ENCODE measurements around the gene CEP120.

CEP120 gene

DNA sequence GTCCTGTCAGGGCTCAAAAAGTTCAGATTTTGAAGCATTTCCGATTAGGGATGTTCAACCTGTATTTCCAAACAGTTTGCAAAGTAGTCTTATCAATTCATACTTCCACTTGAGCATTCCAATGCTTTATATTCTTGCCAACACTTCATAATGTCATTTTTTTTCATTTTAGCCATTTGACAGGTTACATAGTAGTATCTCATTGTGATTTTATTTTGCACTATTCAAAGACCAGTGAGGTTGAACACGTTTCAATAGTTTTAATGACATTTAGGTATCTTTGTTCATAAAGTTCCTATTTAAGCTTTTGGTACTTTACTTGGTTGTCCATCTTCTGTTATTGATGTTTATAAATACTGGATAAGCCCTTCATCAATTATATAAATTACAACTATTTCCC lies 71.4 kb downstream of the CEP120 start:
- H3K9me3 ChIP-seq (ENCODE audit: control insufficient read depth, insufficient read depth, low read length) = no peaks in the 10 kb centered on the region
- H3K27ac ChIP-seq (ENCODE audit: low read depth, low read length) = no peak overlapping the region
- peaks cover 7% of the 10 kb centered on the region for H3K4me1 ChIP-seq (ENCODE audit: control insufficient read depth, low read length)
- H3K9me2 ChIP-seq (replicated peaks; ENCODE audit: control insufficient read depth, low read length) = no peaks in the 10 kb centered on the region
- H3K4me3 ChIP-seq (ENCODE audit: low read length) = no peak overlapping the region
- no peak overlapping the region for H3K4me2 ChIP-seq (ENCODE audit: low read length)
- H3K36me3 ChIP-seq (ENCODE audit: control insufficient read depth, low read length) = peaks cover 18% of the 10 kb centered on the region
- no peaks in the 10 kb centered on the region for H3K27me3 ChIP-seq (ENCODE audit: control insufficient read depth, low read length)
- no peaks in the 10 kb centered on the region for H3F3A ChIP-seq (ENCODE audit: control insufficient read depth, insufficient read depth)
- no peaks in the 10 kb centered on the region for H4K20me1 ChIP-seq (ENCODE audit: control insufficient read depth, insufficient read depth, low read depth, low read length)
- no peak for TF ChIP-seq EZH2phosphoT487 (IDR thresholded peaks at IDR 0.05; ENCODE audit: borderline replicate concordance, low read length)
- TF ChIP-seq, protein P1, sequence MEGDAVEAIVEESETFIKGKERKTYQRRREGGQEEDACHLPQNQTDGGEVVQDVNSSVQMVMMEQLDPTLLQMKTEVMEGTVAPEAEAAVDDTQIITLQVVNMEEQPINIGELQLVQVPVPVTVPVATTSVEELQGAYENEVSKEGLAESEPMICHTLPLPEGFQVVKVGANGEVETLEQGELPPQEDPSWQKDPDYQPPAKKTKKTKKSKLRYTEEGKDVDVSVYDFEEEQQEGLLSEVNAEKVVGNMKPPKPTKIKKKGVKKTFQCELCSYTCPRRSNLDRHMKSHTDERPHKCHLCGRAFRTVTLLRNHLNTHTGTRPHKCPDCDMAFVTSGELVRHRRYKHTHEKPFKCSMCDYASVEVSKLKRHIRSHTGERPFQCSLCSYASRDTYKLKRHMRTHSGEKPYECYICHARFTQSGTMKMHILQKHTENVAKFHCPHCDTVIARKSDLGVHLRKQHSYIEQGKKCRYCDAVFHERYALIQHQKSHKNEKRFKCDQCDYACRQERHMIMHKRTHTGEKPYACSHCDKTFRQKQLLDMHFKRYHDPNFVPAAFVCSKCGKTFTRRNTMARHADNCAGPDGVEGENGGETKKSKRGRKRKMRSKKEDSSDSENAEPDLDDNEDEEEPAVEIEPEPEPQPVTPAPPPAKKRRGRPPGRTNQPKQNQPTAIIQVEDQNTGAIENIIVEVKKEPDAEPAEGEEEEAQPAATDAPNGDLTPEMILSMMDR (IDR thresholded peaks at IDR 0.05; ENCODE audit: low read depth, low read length, poor library complexity, severe bottlenecking) = no peak
- no peaks in the 10 kb centered on the region for H3K79me2 ChIP-seq (ENCODE audit: control insufficient read depth, low read length)

GRCh38 chr5:123351240-123351639 lies 72.0 kb downstream of the CEP120 start:
- peaks cover 24% of the 10 kb centered on the region for H3K36me3 ChIP-seq (ENCODE audit: control insufficient read depth, low read length)
- H3K79me2 ChIP-seq (ENCODE audit: control insufficient read depth, low read length) = no peaks in the 10 kb centered on the region
- no peak overlapping the region for H3K4me3 ChIP-seq (ENCODE audit: low read length)
- H3K27ac ChIP-seq (ENCODE audit: low read depth, low read length) = no peak overlapping the region
- peaks cover 7% of the 10 kb centered on the region for H3K4me1 ChIP-seq (ENCODE audit: control insufficient read depth, low read length)
- no peak overlapping the region for H3K4me2 ChIP-seq (ENCODE audit: low read length)
- no peaks in the 10 kb centered on the region for H4K20me1 ChIP-seq (ENCODE audit: control insufficient read depth, insufficient read depth, low read depth, low read length)
- no peaks in the 10 kb centered on the region for H3K9me2 ChIP-seq (replicated peaks; ENCODE audit: control insufficient read depth, low read length)
- TF ChIP-seq EZH2phosphoT487 (IDR thresholded peaks at IDR 0.05; ENCODE audit: borderline replicate concordance, low read length) = no peak
- TF ChIP-seq, protein P1 (IDR thresholded peaks at IDR 0.05; ENCODE audit: low read depth, low read length, poor library complexity, severe bottlenecking) = no peak
- no peaks in the 10 kb centered on the region for H3F3A ChIP-seq (ENCODE audit: control insufficient read depth, insufficient read depth)
- no peaks in the 10 kb centered on the region for H3K9me3 ChIP-seq (ENCODE audit: control insufficient read depth, insufficient read depth, low read length)
- H3K27me3 ChIP-seq (ENCODE audit: control insufficient read depth, low read length) = no peaks in the 10 kb centered on the region

DNA sequence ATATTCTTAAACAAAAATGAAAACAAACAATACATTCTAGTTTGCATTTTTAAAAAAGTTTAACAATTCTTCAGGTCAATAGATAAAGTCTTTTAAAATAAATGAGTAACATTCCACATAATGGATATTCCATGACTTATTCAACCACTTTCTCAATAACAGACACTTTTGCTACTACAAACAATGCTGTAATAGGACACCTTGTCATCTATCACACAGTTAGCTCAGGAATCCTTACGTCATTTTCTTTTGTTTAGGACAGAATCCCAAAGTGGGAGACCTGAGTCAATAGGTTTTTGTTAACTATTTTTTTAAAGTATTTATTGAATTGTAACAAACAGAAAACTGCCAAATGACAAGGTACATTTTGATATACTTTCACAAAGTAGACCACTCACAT lies 72.5 kb downstream of the CEP120 start:
- no peaks in the 10 kb centered on the region for H3K9me2 ChIP-seq (replicated peaks; ENCODE audit: control insufficient read depth, low read length)
- no peaks in the 10 kb centered on the region for H3K9me3 ChIP-seq (ENCODE audit: control insufficient read depth, insufficient read depth, low read length)
- H3K4me3 ChIP-seq (ENCODE audit: low read length) = no peak overlapping the region
- no peak overlapping the region for H3K27ac ChIP-seq (ENCODE audit: low read depth, low read length)
- TF ChIP-seq EZH2phosphoT487 (IDR thresholded peaks at IDR 0.05; ENCODE audit: borderline replicate concordance, low read length) = no peak
- TF ChIP-seq, protein P1 (IDR thresholded peaks at IDR 0.05; ENCODE audit: low read depth, low read length, poor library complexity, severe bottlenecking) = no peak
- no peaks in the 10 kb centered on the region for H3F3A ChIP-seq (ENCODE audit: control insufficient read depth, insufficient read depth)
- peaks cover 7% of the 10 kb centered on the region for H3K4me1 ChIP-seq (ENCODE audit: control insufficient read depth, low read length)
- H3K27me3 ChIP-seq (ENCODE audit: control insufficient read depth, low read length) = no peaks in the 10 kb centered on the region
- no peaks in the 10 kb centered on the region for H3K79me2 ChIP-seq (ENCODE audit: control insufficient read depth, low read length)
- no peaks in the 10 kb centered on the region for H4K20me1 ChIP-seq (ENCODE audit: control insufficient read depth, insufficient read depth, low read depth, low read length)
- peaks cover 26% of the 10 kb centered on the region for H3K36me3 ChIP-seq (ENCODE audit: control insufficient read depth, low read length)
- H3K4me2 ChIP-seq (ENCODE audit: low read length) = no peak overlapping the region

All from DOHH2 (cell line).